NCI-H1105 treated with DMSO at 0.1 percent for 48 hours (cell line): ENCODE results near the gene BAHD1.

Experiments
- DNase-seq: peaks from one replicate; lab custom pipeline; 2025; lab: John Stamatoyannopoulos, UW

BAHD1 gene

DNA sequence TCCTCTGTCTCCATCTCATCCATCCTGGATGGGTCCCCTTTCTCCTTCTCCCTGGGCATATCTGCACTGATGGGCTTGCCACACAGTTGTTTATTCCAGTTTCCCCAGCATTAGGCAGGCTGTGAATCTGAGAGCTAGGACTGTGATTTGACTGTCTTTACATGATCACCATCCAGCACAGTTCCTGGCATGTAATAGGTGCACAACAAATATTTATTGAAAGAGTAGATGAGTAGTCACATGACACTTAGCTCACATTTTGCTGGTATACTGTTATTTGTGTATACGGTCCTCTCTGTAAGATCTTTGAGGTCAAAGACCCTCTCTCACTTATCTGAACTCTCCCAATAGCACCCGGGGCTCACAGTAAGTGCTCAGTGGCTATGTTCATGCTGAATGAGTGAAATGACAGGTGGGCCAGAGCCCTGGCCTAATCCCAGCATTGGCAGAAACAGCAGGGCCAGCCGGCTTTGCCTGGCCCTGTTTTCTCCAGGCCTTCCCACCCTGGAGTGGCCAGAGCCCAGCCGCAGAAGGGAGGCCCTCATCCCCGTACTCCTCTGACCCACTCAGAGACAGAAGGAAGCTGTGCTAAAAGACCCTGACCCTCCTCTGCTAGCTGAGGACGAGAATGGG is 16.2 kb upstream of the BAHD1 start:
- no peak for DNase-seq

GRCh38 chr15:40425681-40426080 is 15.1 kb upstream of the BAHD1 start:
- no peak for DNase-seq

DNA sequence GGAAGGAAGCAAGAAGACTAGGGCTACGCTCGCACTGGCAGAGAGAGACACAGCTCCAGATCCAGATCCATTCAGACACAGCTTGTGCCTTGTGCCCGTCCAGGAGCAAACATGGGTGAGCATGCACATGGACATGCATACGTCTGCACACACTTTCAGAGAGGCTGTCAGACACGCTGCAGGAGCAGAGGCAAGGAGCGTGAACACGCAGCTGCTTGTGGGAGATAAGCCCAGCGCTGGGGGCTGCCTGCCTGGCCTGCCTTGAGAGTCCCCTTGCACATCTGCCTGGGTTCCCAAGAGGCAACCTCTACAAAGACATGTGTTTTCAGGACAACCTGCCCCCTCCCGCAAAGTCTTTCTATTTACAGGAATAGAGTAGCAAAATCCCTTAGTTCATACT is 13.6 kb upstream of the BAHD1 start:
- no peak for DNase-seq

GRCh38 chr15:40428185-40428584 is 12.6 kb upstream of the BAHD1 start:
- DNase-seq, result no peak

GRCh38 chr15:40429068-40429710 is 11.6 kb upstream of the BAHD1 start:
- no peak for DNase-seq

DNA sequence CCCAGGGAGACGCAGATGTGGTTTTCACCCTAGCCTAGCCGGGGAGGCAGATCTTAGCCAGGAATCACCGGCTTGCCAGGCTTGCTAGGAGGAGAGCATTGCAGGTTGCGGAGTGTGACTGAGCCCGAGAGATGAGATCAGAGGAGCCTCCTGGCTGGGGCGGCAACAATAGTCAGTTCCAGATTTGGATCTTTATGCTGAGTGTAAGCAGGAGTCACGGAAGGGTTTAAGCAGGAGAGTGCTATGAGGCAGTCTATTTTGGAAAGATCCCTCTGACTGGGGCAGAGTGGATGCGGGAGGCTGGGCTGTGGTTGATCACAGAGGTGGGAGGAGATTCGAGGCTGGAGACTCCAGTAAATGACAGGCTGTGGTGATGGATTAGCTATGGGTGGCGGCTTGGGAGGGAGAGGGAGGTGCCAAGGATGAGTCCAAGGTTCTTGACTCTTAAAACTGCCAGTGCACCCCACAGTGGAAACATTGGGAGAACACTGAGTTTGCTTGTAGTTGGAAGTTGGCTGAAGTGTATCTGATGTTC is 10.4 kb upstream of the BAHD1 start:
- DNase-seq, result no peak

- DNase-seq, result no peak
These were observed 5.6 kb upstream of the BAHD1 start for GRCh38 chr15:40435023-40435709.

DNA sequence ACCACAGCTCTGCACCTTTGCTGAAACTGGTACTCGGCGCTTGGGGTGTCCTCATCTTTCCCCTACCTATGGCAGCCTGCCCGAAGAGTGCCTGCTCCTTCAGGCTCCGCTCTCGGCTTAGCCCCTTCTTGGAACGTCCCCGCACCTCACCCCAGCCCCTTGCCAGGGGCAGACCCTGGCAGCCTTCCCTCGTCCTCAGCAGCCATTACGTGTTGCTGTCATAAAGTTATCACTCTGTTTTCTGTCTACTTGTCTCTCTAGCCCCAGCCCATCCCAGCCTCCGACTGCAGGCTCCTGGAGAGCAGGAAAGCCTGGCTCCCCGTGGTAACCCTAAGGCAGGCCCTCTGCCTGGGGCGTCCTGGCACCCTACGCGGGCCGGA is 5.1 kb upstream of the BAHD1 start:
- no peak for DNase-seq

GRCh38 chr15:40436116-40436891 is 4.4 kb upstream of the BAHD1 start:
- DNase-seq, result peak; percentile 3

GRCh38 chr15:40436892-40437751 is 3.6 kb upstream of the BAHD1 start:
- no peak for DNase-seq

- DNase-seq, result no peak
These were observed 2.7 kb upstream of the BAHD1 start for GRCh38 chr15:40437752-40438687.

DNA sequence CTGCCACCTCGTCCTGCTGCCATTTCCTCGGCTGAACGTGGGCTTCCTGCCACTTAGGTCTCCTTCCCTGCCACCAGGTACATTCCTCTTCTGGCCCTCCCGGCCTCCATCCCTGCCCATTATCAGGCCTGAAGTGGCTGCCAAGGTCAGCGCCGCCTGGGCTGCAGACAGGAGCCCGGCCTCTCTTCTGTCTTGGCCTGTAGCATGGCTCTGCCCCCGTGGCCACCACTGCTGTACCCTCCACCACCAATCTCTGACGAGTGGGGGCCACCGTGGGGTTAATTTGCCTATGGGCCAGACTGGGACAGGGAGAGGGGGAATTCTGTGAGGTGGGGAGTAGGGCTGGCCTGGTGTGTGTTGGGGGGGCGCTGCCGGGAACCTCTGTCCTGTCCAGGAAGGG is 2.0 kb upstream of the BAHD1 start:
- DNase-seq, result no peak

- DNase-seq, result no peak
These were observed 1.2 kb upstream of the BAHD1 start for GRCh38 chr15:40439461-40439959.

GRCh38 chr15:40439960-40440742 is 602 bp upstream of the BAHD1 start:
- peak; percentile 1 for DNase-seq

DNA sequence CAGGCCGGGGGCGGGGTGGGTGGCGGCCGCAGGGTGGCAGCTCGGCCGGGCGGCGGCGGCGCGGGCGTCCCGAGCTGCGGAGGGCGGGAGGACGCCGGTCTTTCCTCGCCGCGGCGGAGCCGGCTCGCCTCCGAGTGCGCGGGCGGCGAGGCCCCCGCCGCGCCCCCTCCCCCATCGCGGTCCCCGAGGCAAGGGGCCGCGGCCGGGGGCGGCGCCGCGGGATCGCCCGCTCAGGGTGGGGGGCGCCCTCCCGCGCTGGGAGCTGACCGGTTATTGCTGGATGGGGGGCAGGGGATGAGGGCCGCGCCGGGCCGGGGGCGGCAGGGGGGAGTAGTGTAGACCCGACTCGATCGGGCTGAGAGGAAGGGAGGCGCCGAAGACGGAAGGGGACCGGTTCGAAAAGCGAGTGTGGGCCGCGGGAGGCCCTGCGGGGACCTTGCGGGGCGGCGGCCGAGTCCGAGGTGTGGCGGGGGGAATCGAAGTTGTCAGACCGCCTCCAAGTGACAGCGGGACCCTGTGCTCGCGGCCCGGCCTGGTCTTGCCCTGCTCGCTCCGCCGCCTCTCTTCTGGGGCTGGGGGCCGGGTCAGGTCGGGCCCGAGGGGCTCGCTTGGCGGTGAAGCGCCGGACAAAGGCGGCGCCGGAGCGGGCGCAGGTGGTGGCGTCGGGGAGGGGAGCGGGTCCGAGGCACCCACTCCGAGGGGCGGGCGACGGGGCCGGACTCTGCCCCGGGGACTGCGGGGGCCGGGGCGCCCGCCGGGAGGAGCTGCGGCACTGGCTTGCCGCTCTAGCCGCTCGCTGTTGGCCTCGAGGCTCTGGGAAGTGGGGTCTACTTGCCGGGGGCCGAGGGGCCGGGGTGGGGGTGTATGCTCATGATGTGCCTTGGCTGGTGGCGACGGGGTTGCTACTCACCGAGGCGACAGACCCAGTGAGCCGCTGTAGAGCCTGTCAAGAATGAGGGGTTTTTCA is 1.1 kb downstream of the BAHD1 start:
- no peak for DNase-seq

- DNase-seq, result no peak
These were observed 2.5 kb downstream of the BAHD1 start for GRCh38 chr15:40443255-40443654.

DNA sequence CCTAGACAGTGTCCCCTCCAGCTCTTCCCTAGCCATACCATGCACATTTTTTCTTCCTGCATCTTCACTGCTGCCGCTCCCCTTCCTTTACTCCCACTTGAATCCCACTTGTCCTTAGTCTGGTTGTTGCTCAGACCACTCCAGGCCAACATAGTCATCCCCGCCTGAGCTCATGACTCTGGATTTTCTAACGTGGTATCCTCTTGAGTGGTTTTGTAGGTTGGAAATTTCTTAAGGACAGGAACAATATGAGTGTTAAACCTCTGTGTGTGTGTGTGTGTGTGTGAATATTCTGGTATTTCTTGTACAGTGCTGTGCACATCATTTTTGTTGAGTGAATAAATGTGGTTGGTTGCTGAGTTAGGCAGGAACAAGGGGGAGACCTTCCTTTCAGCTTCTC is 3.1 kb downstream of the BAHD1 start:
- no peak for DNase-seq

DNA sequence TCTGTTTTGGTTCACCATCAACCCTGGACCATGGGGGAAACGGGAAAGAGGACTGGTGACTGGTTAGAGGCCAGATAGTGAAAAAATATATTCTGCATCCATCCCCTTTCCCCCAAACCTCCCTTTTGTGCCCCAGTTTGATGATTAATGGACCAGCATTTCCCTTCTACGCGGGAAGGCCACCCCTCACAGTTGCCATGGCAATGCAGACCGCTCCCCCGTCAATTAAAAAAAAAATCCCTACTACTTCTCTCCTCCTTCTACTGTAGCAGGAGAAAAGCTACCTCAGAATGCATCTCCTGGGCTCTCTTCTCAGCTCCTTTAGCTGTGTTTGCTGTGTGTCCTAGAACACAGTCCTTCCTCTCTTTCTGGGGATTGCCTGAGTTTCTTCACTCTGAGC is 4.0 kb downstream of the BAHD1 start:
- DNase-seq, result no peak
